GM12878 (cell line): ENCODE results near the gene RIC1. TPM values are rescaled to one million over a fixed set of nuclear protein-coding genes. Genes with fewer than 3 reads are reported as not detected.
A peak's percentile ranks its signal among the peaks of the same experiment; 100 is the strongest.

Experiments
- BACH1 ChIP-seq: fragments of 450-650 bp; IDR thresholded peaks from 2 replicates; pipeline ENCODE4 v1.6.1; 2017; ENCODE audit warnings: mild to moderate bottlenecking, borderline replicate concordance
- FOS ChIP-seq: IDR thresholded peaks from 3 replicates; pipeline ENCODE4 v1.6.1; 2011; ENCODE audit warnings: borderline replicate concordance; ENCODE audit not compliant: insufficient read length; ENCODE audit errors: extremely low read depth
- LARP7 ChIP-seq: fragments of 450-650 bp; IDR thresholded peaks from 2 replicates; pipeline ENCODE4 v1.6.1; 2017; ENCODE audit warnings: mild to moderate bottlenecking
- MYC ChIP-seq: IDR thresholded peaks from 2 replicates; pipeline ENCODE4 v1.6.1; 2011; ENCODE audit warnings: mild to moderate bottlenecking, low read length, moderate library complexity, inconsistent platforms; ENCODE audit not compliant: insufficient read depth, insufficient replicate concordance, insufficient read length, severe bottlenecking
- RAD21 ChIP-seq: IDR thresholded peaks from 2 replicates; pipeline ENCODE4 v1.6.1; 2011; ENCODE audit warnings: mild to moderate bottlenecking, low read depth, low read length, moderate library complexity; ENCODE audit not compliant: insufficient read depth
- RCOR1 ChIP-seq: conservative IDR thresholded peaks from 2 replicates; pipeline ENCODE4 v1.6.1; 2012; ENCODE audit warnings: low read depth, low read length, improper control_type of control experiment
- RFX5 ChIP-seq: IDR thresholded peaks from 2 replicates; pipeline ENCODE4 v1.6.1; 2011; ENCODE audit warnings: low read depth, low read length, improper control_type of control experiment
- ZNF622 ChIP-seq: fragments of 450-650 bp; IDR thresholded peaks from 2 replicates; pipeline ENCODE4 v1.6.1; 2017; ENCODE audit warnings: mild to moderate bottlenecking, inconsistent platforms
- polyA plus RNA-seq, 11 experiments: library from polyadenylated mRNA; depleted of rRNA in 4 of 11; unstranded in 6 of 11; stranded (reverse) in 5 of 11; fragments of >200 nt; fragmentation: Nextera tagmentation in 4 of 11; fragmentation: Illumina TruSeq in 1 of 11; extraction: Ambion mirVana in 4 of 11; extraction: Trizol in 1 of 11; gene quantifications; 1 replicate in 1 of 11; 2 replicates in 10 of 11; pipeline versions ENCODE4 v1.2.1 to v1.2.3, GENCODE V29; 2011 to 2016; ENCODE audit warnings: inconsistent platforms in 2 of 11, missing spikeins in 2 of 11, low read depth in 1 of 11
- total RNA-seq, 4 experiments: library from RNA; depleted of rRNA in 3 of 4; stranded (reverse); fragments of >200 nt in 3 of 4; fragmentation: Illumina TruSeq in 1 of 4; extraction: Trizol in 1 of 4; gene quantifications; 2 replicates each; pipeline versions ENCODE4 v1.2.1 to v1.2.3, GENCODE V29; 2013 to 2021
- TF ChIP-seq, protein P1 (sequence below): fragments of 450-650 bp; IDR thresholded peaks from 2 replicates; pipeline ENCODE4 v1.6.1; 2018; ENCODE audit warnings: mild to moderate bottlenecking, low read depth, moderate library complexity; ENCODE audit not compliant: partially characterized antibody
- TF ChIP-seq, protein P2 (sequence below): fragments of 450-650 bp; IDR thresholded peaks from 2 replicates; pipeline ENCODE4 v1.6.1; 2016; ENCODE audit warnings: mild to moderate bottlenecking
- TF ChIP-seq, protein P3 (sequence below): IDR thresholded peaks from 2 replicates; pipeline ENCODE4 v1.6.1; 2011; ENCODE audit warnings: mild to moderate bottlenecking, low read depth, low read length, moderate library complexity; ENCODE audit not compliant: insufficient replicate concordance
- TF ChIP-seq, protein P4 (sequence below): fragments of 150-350 bp; IDR thresholded peaks from 2 replicates; pipeline ENCODE4 v1.6.1; 2014; ENCODE audit warnings: mild to moderate bottlenecking, low read depth, low read length
- TF ChIP-seq, protein P5 (sequence below): IDR thresholded peaks from 2 replicates; pipeline ENCODE4 v1.6.1; 2012; ENCODE audit warnings: mild to moderate bottlenecking, low read depth, low read length
- TF ChIP-seq, protein P6 (sequence below): fragments of 450-650 bp; IDR thresholded peaks from 2 replicates; pipeline ENCODE4 v1.6.1; 2018; ENCODE audit warnings: borderline replicate concordance, mild to moderate bottlenecking; ENCODE audit not compliant: partially characterized antibody

The RIC1 gene
- total and polyA plus RNA-seq, 10 of the 15 experiments (the other 5 are each of a cell fraction or from before 2014, with no cell fraction given), result 6.2 to 59.8 (median 33.3) TPM

DNA sequence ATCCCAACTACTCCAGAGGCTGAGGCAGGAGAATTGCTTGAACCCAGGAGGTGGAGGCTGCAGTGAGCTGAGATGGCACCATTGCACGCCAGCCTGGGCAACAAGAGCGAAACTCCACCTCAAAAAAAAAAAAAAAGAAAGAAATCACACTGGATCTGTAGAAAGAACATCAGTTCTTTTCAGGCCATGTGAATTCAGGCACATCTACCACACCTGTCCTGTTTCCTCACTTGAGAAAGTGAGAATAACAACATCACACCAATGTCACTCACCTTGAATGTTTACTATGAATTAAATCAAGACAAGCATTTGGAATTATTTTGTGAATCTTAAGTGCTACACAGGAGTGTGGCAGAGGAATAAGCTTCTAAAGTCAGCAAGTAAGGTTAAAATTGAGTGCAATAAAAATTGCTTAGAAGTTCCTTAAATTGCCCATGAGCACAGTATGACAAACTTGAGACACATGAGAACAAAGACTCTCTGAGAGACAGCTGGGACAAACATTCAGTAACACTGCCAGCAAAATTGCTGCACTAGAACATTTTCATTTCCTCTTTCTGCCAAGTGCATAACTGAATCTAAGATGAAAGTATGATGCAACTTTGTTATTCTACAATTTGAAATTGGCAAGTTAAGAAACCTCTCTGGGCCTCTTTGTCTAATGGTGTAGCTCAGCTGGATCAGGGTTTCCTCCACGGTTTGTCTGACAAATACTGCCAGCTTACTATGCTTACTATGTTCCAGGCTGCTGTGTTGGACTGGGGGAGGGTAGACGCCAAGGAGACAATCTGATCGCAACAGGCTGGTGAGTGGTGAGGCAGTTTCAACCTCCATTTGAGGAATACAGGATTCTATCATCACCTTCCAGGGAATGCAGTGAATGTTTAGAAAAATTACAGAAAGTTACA, 1.9 kb upstream of the RIC1 start (continued):
- TF ChIP-seq, protein P1, sequence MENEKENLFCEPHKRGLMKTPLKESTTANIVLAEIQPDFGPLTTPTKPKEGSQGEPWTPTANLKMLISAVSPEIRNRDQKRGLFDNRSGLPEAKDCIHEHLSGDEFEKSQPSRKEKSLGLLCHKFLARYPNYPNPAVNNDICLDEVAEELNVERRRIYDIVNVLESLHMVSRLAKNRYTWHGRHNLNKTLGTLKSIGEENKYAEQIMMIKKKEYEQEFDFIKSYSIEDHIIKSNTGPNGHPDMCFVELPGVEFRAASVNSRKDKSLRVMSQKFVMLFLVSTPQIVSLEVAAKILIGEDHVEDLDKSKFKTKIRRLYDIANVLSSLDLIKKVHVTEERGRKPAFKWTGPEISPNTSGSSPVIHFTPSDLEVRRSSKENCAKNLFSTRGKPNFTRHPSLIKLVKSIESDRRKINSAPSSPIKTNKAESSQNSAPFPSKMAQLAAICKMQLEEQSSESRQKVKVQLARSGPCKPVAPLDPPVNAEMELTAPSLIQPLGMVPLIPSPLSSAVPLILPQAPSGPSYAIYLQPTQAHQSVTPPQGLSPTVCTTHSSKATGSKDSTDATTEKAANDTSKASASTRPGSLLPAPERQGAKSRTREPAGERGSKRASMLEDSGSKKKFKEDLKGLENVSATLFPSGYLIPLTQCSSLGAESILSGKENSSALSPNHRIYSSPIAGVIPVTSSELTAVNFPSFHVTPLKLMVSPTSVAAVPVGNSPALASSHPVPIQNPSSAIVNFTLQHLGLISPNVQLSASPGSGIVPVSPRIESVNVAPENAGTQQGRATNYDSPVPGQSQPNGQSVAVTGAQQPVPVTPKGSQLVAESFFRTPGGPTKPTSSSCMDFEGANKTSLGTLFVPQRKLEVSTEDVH, result no peak
- TF ChIP-seq, protein P2, sequence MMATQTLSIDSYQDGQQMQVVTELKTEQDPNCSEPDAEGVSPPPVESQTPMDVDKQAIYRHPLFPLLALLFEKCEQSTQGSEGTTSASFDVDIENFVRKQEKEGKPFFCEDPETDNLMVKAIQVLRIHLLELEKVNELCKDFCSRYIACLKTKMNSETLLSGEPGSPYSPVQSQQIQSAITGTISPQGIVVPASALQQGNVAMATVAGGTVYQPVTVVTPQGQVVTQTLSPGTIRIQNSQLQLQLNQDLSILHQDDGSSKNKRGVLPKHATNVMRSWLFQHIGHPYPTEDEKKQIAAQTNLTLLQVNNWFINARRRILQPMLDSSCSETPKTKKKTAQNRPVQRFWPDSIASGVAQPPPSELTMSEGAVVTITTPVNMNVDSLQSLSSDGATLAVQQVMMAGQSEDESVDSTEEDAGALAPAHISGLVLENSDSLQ, result peak; percentile 92
- no peak for TF ChIP-seq ZNF622
- TF ChIP-seq, protein P3, sequence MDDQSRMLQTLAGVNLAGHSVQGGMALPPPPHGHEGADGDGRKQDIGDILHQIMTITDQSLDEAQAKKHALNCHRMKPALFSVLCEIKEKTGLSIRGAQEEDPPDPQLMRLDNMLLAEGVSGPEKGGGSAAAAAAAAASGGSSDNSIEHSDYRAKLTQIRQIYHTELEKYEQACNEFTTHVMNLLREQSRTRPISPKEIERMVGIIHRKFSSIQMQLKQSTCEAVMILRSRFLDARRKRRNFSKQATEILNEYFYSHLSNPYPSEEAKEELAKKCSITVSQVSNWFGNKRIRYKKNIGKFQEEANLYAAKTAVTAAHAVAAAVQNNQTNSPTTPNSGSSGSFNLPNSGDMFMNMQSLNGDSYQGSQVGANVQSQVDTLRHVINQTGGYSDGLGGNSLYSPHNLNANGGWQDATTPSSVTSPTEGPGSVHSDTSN, result peak; percentile 55
- no peak for TF ChIP-seq RAD21
- peak; percentile 70 for TF ChIP-seq BACH1
- TF ChIP-seq LARP7, result no peak
- TF ChIP-seq, protein P4, sequence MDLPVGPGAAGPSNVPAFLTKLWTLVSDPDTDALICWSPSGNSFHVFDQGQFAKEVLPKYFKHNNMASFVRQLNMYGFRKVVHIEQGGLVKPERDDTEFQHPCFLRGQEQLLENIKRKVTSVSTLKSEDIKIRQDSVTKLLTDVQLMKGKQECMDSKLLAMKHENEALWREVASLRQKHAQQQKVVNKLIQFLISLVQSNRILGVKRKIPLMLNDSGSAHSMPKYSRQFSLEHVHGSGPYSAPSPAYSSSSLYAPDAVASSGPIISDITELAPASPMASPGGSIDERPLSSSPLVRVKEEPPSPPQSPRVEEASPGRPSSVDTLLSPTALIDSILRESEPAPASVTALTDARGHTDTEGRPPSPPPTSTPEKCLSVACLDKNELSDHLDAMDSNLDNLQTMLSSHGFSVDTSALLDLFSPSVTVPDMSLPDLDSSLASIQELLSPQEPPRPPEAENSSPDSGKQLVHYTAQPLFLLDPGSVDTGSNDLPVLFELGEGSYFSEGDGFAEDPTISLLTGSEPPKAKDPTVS, result no peak
- TF ChIP-seq, protein P5, sequence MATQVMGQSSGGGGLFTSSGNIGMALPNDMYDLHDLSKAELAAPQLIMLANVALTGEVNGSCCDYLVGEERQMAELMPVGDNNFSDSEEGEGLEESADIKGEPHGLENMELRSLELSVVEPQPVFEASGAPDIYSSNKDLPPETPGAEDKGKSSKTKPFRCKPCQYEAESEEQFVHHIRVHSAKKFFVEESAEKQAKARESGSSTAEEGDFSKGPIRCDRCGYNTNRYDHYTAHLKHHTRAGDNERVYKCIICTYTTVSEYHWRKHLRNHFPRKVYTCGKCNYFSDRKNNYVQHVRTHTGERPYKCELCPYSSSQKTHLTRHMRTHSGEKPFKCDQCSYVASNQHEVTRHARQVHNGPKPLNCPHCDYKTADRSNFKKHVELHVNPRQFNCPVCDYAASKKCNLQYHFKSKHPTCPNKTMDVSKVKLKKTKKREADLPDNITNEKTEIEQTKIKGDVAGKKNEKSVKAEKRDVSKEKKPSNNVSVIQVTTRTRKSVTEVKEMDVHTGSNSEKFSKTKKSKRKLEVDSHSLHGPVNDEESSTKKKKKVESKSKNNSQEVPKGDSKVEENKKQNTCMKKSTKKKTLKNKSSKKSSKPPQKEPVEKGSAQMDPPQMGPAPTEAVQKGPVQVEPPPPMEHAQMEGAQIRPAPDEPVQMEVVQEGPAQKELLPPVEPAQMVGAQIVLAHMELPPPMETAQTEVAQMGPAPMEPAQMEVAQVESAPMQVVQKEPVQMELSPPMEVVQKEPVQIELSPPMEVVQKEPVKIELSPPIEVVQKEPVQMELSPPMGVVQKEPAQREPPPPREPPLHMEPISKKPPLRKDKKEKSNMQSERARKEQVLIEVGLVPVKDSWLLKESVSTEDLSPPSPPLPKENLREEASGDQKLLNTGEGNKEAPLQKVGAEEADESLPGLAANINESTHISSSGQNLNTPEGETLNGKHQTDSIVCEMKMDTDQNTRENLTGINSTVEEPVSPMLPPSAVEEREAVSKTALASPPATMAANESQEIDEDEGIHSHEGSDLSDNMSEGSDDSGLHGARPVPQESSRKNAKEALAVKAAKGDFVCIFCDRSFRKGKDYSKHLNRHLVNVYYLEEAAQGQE, result no peak
- TF ChIP-seq, protein P6, sequence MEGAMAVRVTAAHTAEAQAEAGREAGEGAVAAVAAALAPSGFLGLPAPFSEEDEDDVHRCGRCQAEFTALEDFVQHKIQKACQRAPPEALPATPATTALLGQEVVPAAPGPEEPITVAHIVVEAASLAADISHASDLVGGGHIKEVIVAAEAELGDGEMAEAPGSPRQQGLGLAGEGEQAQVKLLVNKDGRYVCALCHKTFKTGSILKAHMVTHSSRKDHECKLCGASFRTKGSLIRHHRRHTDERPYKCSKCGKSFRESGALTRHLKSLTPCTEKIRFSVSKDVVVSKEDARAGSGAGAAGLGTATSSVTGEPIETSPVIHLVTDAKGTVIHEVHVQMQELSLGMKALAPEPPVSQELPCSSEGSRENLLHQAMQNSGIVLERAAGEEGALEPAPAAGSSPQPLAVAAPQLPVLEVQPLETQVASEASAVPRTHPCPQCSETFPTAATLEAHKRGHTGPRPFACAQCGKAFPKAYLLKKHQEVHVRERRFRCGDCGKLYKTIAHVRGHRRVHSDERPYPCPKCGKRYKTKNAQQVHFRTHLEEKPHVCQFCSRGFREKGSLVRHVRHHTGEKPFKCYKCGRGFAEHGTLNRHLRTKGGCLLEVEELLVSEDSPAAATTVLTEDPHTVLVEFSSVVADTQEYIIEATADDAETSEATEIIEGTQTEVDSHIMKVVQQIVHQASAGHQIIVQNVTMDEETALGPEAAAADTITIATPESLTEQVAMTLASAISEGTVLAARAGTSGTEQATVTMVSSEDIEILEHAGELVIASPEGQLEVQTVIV, result no peak
- TF ChIP-seq FOS, result no peak
- TF ChIP-seq RCOR1, result 0 out of 2 replicates have a peak, but pooled peaks have one; percentile 33
- TF ChIP-seq MYC, result no peak
- no peak for TF ChIP-seq RFX5
